ENCODE results near the gene FFAR2.
"Not testable (repeated sequence)": the region's sequence is repeated elsewhere in the genome, so short reads cannot be mapped to it uniquely, and the experiment has no call there.

The FFAR2 gene

GRCh38 chr19:35447606-35448469, at the start of gene FFAR2:
Gene FFAR2 (plus strand): TSS chr19:35448257. CDS start chr19:35449715, 1,458 bp downstream.
- Mint-ChIP-seq H3K4me1 (peaks cover 76% of the 10 kb centered on the region), H3K4me3 (peak within 1 kb of the TSS in 1 of 2 donors; percentile 4), H3K9me3 (no peaks in the 10 kb centered on the region), H3K27ac (peak within 1 kb of the TSS in 1 of 2 donors; percentile 68), H3K27me3 (peaks cover 61% of the 10 kb centered on the region)
- no peak for DNase-seq
- no peak for ATAC-seq

- Mint-ChIP-seq H3K9me3 (no peaks in the 10 kb centered on the region), H3K4me1 (no peaks in the 10 kb centered on the region), H3K27ac (no peak overlapping the region), H3K27me3 (no peaks in the 10 kb centered on the region), H3K4me3 (no peak overlapping the region)
- no peak for DNase-seq
- no peak for ATAC-seq
Measured at GRCh38 chr19:35398570-35398969, 49.5 kb upstream of the FFAR2 start.

GRCh38 chr19:35399231-35399630, 48.8 kb upstream of the FFAR2 start:
- ATAC-seq (no peak), DNase-seq (no peak)
- no peaks in the 10 kb centered on the region for H3K27me3 Mint-ChIP-seq
- H3K4me3 Mint-ChIP-seq: no peak overlapping the region
- H3K27ac Mint-ChIP-seq: no peak overlapping the region
- no peaks in the 10 kb centered on the region for H3K9me3 Mint-ChIP-seq
- no peaks in the 10 kb centered on the region for H3K4me1 Mint-ChIP-seq

- H3K27ac Mint-ChIP-seq: no peak overlapping the region
- ATAC-seq (no peak), DNase-seq (no peak)
- H3K4me1 Mint-ChIP-seq: peaks cover 3% of the 10 kb centered on the region
- H3K4me3 Mint-ChIP-seq: no peak overlapping the region
- H3K27me3 Mint-ChIP-seq: no peaks in the 10 kb centered on the region
- no peaks in the 10 kb centered on the region for H3K9me3 Mint-ChIP-seq
Measured at GRCh38 chr19:35399948-35400772, 47.9 kb upstream of the FFAR2 start.

GRCh38 chr19:35400773-35401100, 47.3 kb upstream of the FFAR2 start:
- no peak overlapping the region for H3K27ac Mint-ChIP-seq
- H3K4me3 Mint-ChIP-seq: no peak overlapping the region
- H3K9me3 Mint-ChIP-seq: no peaks in the 10 kb centered on the region
- peaks cover 5% of the 10 kb centered on the region for H3K4me1 Mint-ChIP-seq
- no peak for ATAC-seq
- H3K27me3 Mint-ChIP-seq: no peaks in the 10 kb centered on the region
- no peak for DNase-seq

- H3K4me1 Mint-ChIP-seq, H3K9me3 Mint-ChIP-seq, ATAC-seq, DNase-seq, H3K27ac Mint-ChIP-seq, H3K27me3 Mint-ChIP-seq, H3K4me3 Mint-ChIP-seq: not testable (repeated sequence)
Measured at GRCh38 chr19:35401416-35401815, 46.6 kb upstream of the FFAR2 start.

GRCh38 chr19:35403116-35403760, 44.8 kb upstream of the FFAR2 start:
- Mint-ChIP-seq H3K27me3 (no peaks in the 10 kb centered on the region), H3K9me3 (no peaks in the 10 kb centered on the region), H3K27ac (no peak overlapping the region), H3K4me1 (peaks cover 5% of the 10 kb centered on the region), H3K4me3 (no peak overlapping the region)
- ATAC-seq (no peak), DNase-seq (no peak)

GRCh38 chr19:35404879-35405622, 43.0 kb upstream of the FFAR2 start:
- Mint-ChIP-seq H3K27ac (peak overlapping the region in 1 of 2 donors; percentile 87), H3K9me3 (no peaks in the 10 kb centered on the region), H3K27me3 (peaks cover 15% of the 10 kb centered on the region), H3K4me1 (peaks cover 5% of the 10 kb centered on the region), H3K4me3 (peak overlapping the region in 1 of 2 donors; percentile 32)
- peak in 1 of 2 donors; percentile 66 for DNase-seq
- peak; percentile 98 for ATAC-seq

GRCh38 chr19:35407619-35408018, 40.4 kb upstream of the FFAR2 start:
- Mint-ChIP-seq H3K4me3 (no peak overlapping the region), H3K9me3 (no peaks in the 10 kb centered on the region), H3K27ac (no peak overlapping the region), H3K27me3 (peaks cover 28% of the 10 kb centered on the region), H3K4me1 (peaks cover 5% of the 10 kb centered on the region)
- no peak for ATAC-seq
- DNase-seq: no peak

GRCh38 chr19:35408284-35409171, 39.5 kb upstream of the FFAR2 start:
- Mint-ChIP-seq H3K4me3 (no peak overlapping the region), H3K4me1 (peaks cover 5% of the 10 kb centered on the region), H3K27me3 (peaks cover 28% of the 10 kb centered on the region), H3K27ac (no peak overlapping the region), H3K9me3 (no peaks in the 10 kb centered on the region)
- DNase-seq (no peak), ATAC-seq (no peak)

- DNase-seq: no peak
- no peak overlapping the region for H3K4me3 Mint-ChIP-seq
- peaks cover 28% of the 10 kb centered on the region for H3K27me3 Mint-ChIP-seq
- ATAC-seq: no peak
- peaks cover 5% of the 10 kb centered on the region for H3K4me1 Mint-ChIP-seq
- H3K27ac Mint-ChIP-seq: no peak overlapping the region
- H3K9me3 Mint-ChIP-seq: no peaks in the 10 kb centered on the region
Measured at GRCh38 chr19:35409191-35409590, 38.9 kb upstream of the FFAR2 start.

GRCh38 chr19:35410487-35410886, 37.6 kb upstream of the FFAR2 start:
- H3K4me1 Mint-ChIP-seq: no peaks in the 10 kb centered on the region
- no peaks in the 10 kb centered on the region for H3K9me3 Mint-ChIP-seq
- H3K27ac Mint-ChIP-seq: no peak overlapping the region
- H3K4me3 Mint-ChIP-seq: no peak overlapping the region
- ATAC-seq (no peak), DNase-seq (no peak)
- H3K27me3 Mint-ChIP-seq: peaks cover 33% of the 10 kb centered on the region

- Mint-ChIP-seq H3K27me3 (peaks cover 53% of the 10 kb centered on the region), H3K27ac (no peak overlapping the region), H3K4me1 (no peaks in the 10 kb centered on the region), H3K4me3 (no peak overlapping the region), H3K9me3 (no peaks in the 10 kb centered on the region)
- ATAC-seq (peak; percentile 78), DNase-seq (peak in 1 of 2 donors; percentile 19)
Measured at GRCh38 chr19:35414442-35414841, 33.6 kb upstream of the FFAR2 start.

- no peaks in the 10 kb centered on the region for H3K9me3 Mint-ChIP-seq
- H3K4me1 Mint-ChIP-seq: no peaks in the 10 kb centered on the region
- peaks cover 39% of the 10 kb centered on the region for H3K27me3 Mint-ChIP-seq
- H3K27ac Mint-ChIP-seq: no peak overlapping the region
- DNase-seq (no peak), ATAC-seq (no peak)
- H3K4me3 Mint-ChIP-seq: no peak overlapping the region
Measured at GRCh38 chr19:35416331-35416730, 31.7 kb upstream of the FFAR2 start.
